ENCODE measurements around the gene ADCY2.

DNA sequence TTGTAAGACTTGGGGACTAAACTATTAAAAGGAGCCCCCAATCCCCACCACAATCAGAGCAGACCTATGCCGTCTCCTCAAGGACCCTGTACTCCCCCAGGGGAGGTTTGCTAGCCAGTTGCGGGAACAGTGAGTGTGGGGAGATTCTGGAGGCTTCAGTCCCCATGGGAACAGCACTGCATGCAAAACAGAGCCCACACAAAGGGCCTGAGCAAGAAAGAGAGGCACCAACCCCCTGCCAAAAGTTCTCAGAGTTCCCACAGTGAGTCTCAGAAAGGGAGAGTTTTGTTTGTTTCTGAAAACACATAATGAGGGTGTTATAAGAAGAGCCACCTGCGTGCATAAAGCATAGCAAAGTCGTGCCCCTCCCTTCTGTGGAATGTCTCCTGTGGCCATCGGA, 398.4 kb downstream of the ADCY2 start:
- TF ChIP-seq, protein P1, sequence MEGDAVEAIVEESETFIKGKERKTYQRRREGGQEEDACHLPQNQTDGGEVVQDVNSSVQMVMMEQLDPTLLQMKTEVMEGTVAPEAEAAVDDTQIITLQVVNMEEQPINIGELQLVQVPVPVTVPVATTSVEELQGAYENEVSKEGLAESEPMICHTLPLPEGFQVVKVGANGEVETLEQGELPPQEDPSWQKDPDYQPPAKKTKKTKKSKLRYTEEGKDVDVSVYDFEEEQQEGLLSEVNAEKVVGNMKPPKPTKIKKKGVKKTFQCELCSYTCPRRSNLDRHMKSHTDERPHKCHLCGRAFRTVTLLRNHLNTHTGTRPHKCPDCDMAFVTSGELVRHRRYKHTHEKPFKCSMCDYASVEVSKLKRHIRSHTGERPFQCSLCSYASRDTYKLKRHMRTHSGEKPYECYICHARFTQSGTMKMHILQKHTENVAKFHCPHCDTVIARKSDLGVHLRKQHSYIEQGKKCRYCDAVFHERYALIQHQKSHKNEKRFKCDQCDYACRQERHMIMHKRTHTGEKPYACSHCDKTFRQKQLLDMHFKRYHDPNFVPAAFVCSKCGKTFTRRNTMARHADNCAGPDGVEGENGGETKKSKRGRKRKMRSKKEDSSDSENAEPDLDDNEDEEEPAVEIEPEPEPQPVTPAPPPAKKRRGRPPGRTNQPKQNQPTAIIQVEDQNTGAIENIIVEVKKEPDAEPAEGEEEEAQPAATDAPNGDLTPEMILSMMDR (conservative IDR thresholded peaks at IDR 0.05; ENCODE audit: low read depth in 2 of 2): no peak
- TF ChIP-seq EZH2phosphoT487 (IDR thresholded peaks at IDR 0.05; ENCODE audit: unreplicated experiment) (no peak), NANOG (IDR thresholded peaks at IDR 0.05; ENCODE audit: borderline replicate concordance) (no peak), POLR2AphosphoS5 (IDR thresholded peaks at IDR 0.05; ENCODE audit: low read depth) (no peak), STAT1 (IDR thresholded peaks at IDR 0.05; ENCODE audit: unreplicated experiment) (no peak), CREB1 (CRISPR knock-in tag; IDR thresholded peaks at IDR 0.05; ENCODE audit: low read depth) (no peak), EZH2 (IDR thresholded peaks at IDR 0.05; ENCODE audit: low read depth, unreplicated experiment) (no peak), ZNF331 (CRISPR knock-in tag; IDR thresholded peaks at IDR 0.05; ENCODE audit: low read depth) (no peak)
- TF ChIP-seq, protein P2, sequence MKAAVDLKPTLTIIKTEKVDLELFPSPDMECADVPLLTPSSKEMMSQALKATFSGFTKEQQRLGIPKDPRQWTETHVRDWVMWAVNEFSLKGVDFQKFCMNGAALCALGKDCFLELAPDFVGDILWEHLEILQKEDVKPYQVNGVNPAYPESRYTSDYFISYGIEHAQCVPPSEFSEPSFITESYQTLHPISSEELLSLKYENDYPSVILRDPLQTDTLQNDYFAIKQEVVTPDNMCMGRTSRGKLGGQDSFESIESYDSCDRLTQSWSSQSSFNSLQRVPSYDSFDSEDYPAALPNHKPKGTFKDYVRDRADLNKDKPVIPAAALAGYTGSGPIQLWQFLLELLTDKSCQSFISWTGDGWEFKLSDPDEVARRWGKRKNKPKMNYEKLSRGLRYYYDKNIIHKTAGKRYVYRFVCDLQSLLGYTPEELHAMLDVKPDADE (IDR thresholded peaks at IDR 0.05): no peak

Data from GM23338 (cell line).